Measurements from ENCODE around the gene DICER1. TPM values are rescaled to one million over a fixed set of nuclear protein-coding genes. Genes with fewer than 3 reads are reported as not detected.

The DICER1 gene
- total and polyA plus RNA-seq, 12 donors = 7.1 to 81.5 (median 32.1) TPM

DNA sequence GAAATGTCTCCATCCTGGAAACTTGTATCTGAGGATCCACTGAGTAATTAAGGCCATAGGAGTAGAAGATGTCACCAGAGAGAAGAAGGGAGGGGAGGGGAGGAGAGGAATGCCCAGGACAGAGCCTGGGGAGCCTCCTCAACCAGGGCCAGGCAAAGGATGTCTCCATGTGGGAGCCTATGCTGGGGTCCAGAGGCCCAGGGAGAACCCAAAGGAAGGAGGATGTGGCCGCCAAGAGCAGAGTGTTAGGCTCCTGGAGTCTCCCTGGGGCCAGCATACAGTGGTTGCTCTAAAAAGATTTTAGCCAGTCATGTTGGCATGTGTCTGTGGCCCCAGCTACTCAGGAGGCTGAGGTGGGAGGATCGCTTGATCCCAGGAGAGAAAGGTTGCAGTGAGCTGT, 92.6 kb downstream of the DICER1 start:
- no peak for DNase-seq
- Histone ChIP-seq H3K27ac (no peak overlapping the region), H3K4me1 (replicated peaks in 1 of 2) (no peaks in the 10 kb centered on the region), H3K4me3 (no peak overlapping the region), H3K9me3 (replicated peaks in 1 of 3) (no peaks in the 10 kb centered on the region), H3K27me3 (no peaks in the 10 kb centered on the region), H3K36me3 (replicated peaks in 1 of 2) (no peaks in the 10 kb centered on the region)
- 88 to 98% (median 97%) methylated on average over 2 of the region's 2 CpGs for WGBS, 4 donors
- TF ChIP-seq, protein P1, sequence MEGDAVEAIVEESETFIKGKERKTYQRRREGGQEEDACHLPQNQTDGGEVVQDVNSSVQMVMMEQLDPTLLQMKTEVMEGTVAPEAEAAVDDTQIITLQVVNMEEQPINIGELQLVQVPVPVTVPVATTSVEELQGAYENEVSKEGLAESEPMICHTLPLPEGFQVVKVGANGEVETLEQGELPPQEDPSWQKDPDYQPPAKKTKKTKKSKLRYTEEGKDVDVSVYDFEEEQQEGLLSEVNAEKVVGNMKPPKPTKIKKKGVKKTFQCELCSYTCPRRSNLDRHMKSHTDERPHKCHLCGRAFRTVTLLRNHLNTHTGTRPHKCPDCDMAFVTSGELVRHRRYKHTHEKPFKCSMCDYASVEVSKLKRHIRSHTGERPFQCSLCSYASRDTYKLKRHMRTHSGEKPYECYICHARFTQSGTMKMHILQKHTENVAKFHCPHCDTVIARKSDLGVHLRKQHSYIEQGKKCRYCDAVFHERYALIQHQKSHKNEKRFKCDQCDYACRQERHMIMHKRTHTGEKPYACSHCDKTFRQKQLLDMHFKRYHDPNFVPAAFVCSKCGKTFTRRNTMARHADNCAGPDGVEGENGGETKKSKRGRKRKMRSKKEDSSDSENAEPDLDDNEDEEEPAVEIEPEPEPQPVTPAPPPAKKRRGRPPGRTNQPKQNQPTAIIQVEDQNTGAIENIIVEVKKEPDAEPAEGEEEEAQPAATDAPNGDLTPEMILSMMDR (IDR thresholded peaks at IDR 0.05) = no peak
- TF ChIP-seq POLR2A (IDR thresholded peaks at IDR 0.05) = no peak
- intact Hi-C loops (cut with DNase I) = no loop called here

DNA sequence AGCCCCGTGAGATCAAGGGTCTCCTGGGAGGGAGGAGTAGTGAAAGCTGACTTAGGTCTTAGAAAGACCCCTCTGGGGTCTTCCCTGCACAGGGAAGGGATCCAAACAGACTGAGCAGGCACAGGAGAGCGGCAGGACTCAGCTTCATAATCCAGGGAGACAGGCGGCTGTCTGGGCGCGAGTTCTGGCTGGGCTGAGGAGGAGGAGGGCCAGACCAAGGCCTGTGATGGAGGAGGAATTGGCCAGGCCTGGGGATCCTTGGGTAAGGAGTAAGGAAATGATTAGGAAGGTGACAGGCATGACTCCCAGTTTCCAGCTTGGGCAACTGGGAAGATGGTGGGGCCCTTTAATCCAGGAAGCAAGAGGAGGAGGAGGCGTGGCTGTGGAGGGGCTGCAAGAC, 93.1 kb downstream of the DICER1 start:
- no peak overlapping the region for H3K4me3 ChIP-seq
- H3K27me3 ChIP-seq = no peaks in the 10 kb centered on the region
- H3K27ac ChIP-seq = no peak overlapping the region
- intact Hi-C loops (cut with DNase I) = no loop called here
- H3K36me3 ChIP-seq (replicated peaks in 1 of 2) = no peaks in the 10 kb centered on the region
- DNase-seq = no peak
- 93 to 97% (median 93%) methylated on average over 6 of the region's 6 CpGs for WGBS, 4 donors
- TF ChIP-seq, protein P1 (IDR thresholded peaks at IDR 0.05) = no peak
- TF ChIP-seq POLR2A (IDR thresholded peaks at IDR 0.05) = no peak
- no peaks in the 10 kb centered on the region for H3K4me1 ChIP-seq (replicated peaks in 1 of 2)
- H3K9me3 ChIP-seq (replicated peaks in 1 of 3) = no peaks in the 10 kb centered on the region

DNA sequence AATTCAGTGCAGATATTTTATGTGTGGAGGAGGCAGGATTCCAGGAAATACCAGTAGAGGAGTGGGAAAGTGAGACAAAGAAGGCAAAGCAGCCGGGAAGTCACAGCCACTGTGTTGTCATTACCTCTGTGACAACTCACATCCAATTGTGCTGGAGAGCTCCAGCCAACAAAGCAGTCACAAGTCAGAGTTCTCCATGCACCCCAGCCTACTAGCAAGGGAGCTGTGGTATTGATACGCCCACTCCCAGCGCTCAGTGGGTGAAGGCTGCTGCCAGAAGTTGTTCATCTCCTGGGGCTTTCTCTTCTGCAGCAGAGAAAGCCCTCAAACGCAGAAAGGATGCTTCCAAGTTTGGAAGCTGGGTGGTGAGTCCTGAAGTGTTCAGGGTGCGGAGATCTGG, 93.9 kb downstream of the DICER1 start:
- H3K9me3 ChIP-seq (replicated peaks in 1 of 3) = no peaks in the 10 kb centered on the region
- H3K4me3 ChIP-seq = no peak overlapping the region
- WGBS, 4 donors = 51 to 69% (median 59%) methylated on average over 5 of the region's 5 CpGs
- no peaks in the 10 kb centered on the region for H3K36me3 ChIP-seq (replicated peaks in 1 of 2)
- no peaks in the 10 kb centered on the region for H3K27me3 ChIP-seq
- no peak for DNase-seq
- H3K27ac ChIP-seq = no peak overlapping the region
- TF ChIP-seq, protein P1 (IDR thresholded peaks at IDR 0.05) = no peak
- no peak for TF ChIP-seq POLR2A (IDR thresholded peaks at IDR 0.05)
- H3K4me1 ChIP-seq (replicated peaks in 1 of 2) = no peaks in the 10 kb centered on the region
- intact Hi-C loops (cut with DNase I) = no loop called here

DNA sequence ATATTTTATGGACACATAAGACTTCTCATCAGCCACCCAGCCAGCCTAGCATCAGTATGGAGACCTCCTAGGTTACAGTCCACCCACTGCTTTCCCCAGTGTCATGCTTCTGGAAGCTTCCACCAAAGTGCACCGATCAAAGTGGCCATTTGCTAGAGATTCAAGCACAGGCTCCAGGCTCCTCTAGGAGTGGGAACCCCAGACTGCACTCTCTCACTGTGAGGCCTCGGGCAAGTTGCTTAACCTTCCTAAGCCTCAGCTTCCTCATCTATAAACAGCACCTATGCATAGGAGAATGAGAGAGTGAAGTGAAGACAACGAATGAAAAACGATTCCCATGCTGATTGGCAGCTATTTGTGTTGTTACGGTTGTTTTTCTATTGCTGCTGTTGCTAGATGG, 94.4 kb downstream of the DICER1 start:
- Histone ChIP-seq H3K36me3 (replicated peaks in 1 of 2) (no peaks in the 10 kb centered on the region), H3K27me3 (no peaks in the 10 kb centered on the region), H3K27ac (no peak overlapping the region), H3K4me3 (no peak overlapping the region), H3K4me1 (replicated peaks in 1 of 2) (no peaks in the 10 kb centered on the region), H3K9me3 (replicated peaks in 1 of 3) (no peaks in the 10 kb centered on the region)
- no peak for DNase-seq
- intact Hi-C loops (cut with DNase I) = no loop called here
- TF ChIP-seq POLR2A (IDR thresholded peaks at IDR 0.05) = no peak
- TF ChIP-seq, protein P1 (IDR thresholded peaks at IDR 0.05) = no peak
- WGBS, 4 donors = 82 to 85% (median 84%) methylated on average over 5 of the region's 5 CpGs

All from adrenal gland (tissue), 12 donors.